SK-N-SH (cell line): ENCODE data around the gene ARIH2. TPM values are rescaled to one million over a fixed set of nuclear protein-coding genes. Genes with fewer than 3 reads are reported as not detected.

Experiments
- CTCF ChIA-PET: fragments of 300-600, 350-600 bp; formaldehyde crosslinking; extraction: SDS; loops from one replicate; lab custom pipeline; 2021; lab: Yijun Ruan, JAX
- POLR2A ChIA-PET: fragments of 350-600 bp; sonication (Branson Sonifier 250); formaldehyde crosslinking; extraction: SDS; loops from one replicate; lab custom pipeline; 2020; ENCODE audit warnings: antibody characterized with exemption, inconsistent platforms; lab: Yijun Ruan, JAX
- DNase-seq: peaks from one replicate; pipeline ENCODE4 v3.0.0; 2012
- H2AFZ ChIP-seq: fragments of 200-600 bp; sonication (generic); 2 replicates; pipeline ENCODE4 v1.8.1; 2016; ENCODE audit warnings: antibody characterized with exemption, mild to moderate bottlenecking, low read depth
- H3F3A ChIP-seq: fragments of 200-600 bp; sonication (generic); replicated peaks from 2 replicates; pipeline ENCODE3; 2016; ENCODE audit warnings: antibody characterized with exemption, mild to moderate bottlenecking; ENCODE audit not compliant: insufficient read depth
- H3K27ac ChIP-seq, 2 experiments: fragments of 200-500 bp in 1 of 2; fragments of 200-600 bp in 1 of 2; sonication (Bioruptor generic) in 1 of 2; sonication (generic), shearing (Covaris generic) in 1 of 2; 2 replicates each; pipeline versions ENCODE4 v1.5.1 to v1.6.1; 2014 to 2016; ENCODE audit warnings: low read depth in 2 of 2, inconsistent platforms in 1 of 2, low read length in 1 of 2, mild to moderate bottlenecking in 1 of 2, mixed read lengths in 1 of 2
- H3K27me3 ChIP-seq: fragments of 200-600 bp; sonication (generic), shearing (Covaris generic); 2 replicates; pipeline ENCODE4 v1.6.1; 2016; ENCODE audit warnings: mixed run types; ENCODE audit not compliant: insufficient read depth
- H3K36me3 ChIP-seq, 2 experiments: fragments of 200-500 bp in 1 of 2; fragments of 200-600 bp in 1 of 2; sonication (Bioruptor generic) in 1 of 2; sonication (generic) in 1 of 2; replicated peaks in 1 of 2; 2 replicates each; pipeline versions ENCODE3 to v1.5.1; 2014 to 2016; ENCODE audit warnings: low read length in 1 of 2, mild to moderate bottlenecking in 1 of 2; ENCODE audit not compliant: insufficient read depth in 2 of 2, control insufficient read depth in 1 of 2
- H3K4me1 ChIP-seq, 2 experiments: fragments of 200-500 bp in 1 of 2; fragments of 200-600 bp in 1 of 2; sonication (Bioruptor generic) in 1 of 2; sonication (generic), shearing (Covaris generic) in 1 of 2; 2 replicates each; pipeline versions ENCODE4 v1.5.1 to v1.6.1; 2014 to 2016; ENCODE audit warnings: low read depth in 1 of 2, low read length in 1 of 2, mixed run types in 1 of 2; ENCODE audit not compliant: insufficient read depth in 2 of 2, control insufficient read depth in 1 of 2
- H3K4me2 ChIP-seq: fragments of 200-600 bp; sonication (generic), shearing (Covaris generic); 2 replicates; pipeline ENCODE4 v1.6.1; 2017; ENCODE audit warnings: mixed run types
- H3K4me3 ChIP-seq, 2 experiments: fragments of 200-500 bp in 1 of 2; fragments of 200-600 bp in 1 of 2; sonication (Bioruptor generic) in 1 of 2; sonication (generic), shearing (Covaris generic) in 1 of 2; 2 replicates each; pipeline versions ENCODE4 v1.5.1 to v1.8.1; 2014 to 2016; ENCODE audit warnings: low read depth in 2 of 2, inconsistent platforms in 1 of 2, low read length in 1 of 2, mild to moderate bottlenecking in 1 of 2, mixed read lengths in 1 of 2, moderate library complexity in 1 of 2
- H3K79me2 ChIP-seq: fragments of 200-600 bp; sonication (generic); 2 replicates; pipeline ENCODE4 v1.8.1; 2017; ENCODE audit warnings: mild to moderate bottlenecking; ENCODE audit not compliant: insufficient read depth
- H3K9ac ChIP-seq: fragments of 200-600 bp; sonication (generic); 2 replicates; pipeline ENCODE4 v1.6.1; 2017; ENCODE audit warnings: mixed run types
- H3K9me2 ChIP-seq: fragments of 200-600 bp; sonication (generic); 2 replicates; pipeline ENCODE4 v1.6.1; 2017; ENCODE audit warnings: mixed run types
- H3K9me3 ChIP-seq: fragments of 200-600 bp; sonication (generic); 2 replicates; pipeline ENCODE4 v1.6.1; 2017; ENCODE audit warnings: mixed run types, mild to moderate bottlenecking, moderate library complexity
- H4K20me1 ChIP-seq: fragments of 200-600 bp; sonication (generic); 2 replicates; pipeline ENCODE4 v1.6.1; 2017; ENCODE audit warnings: mild to moderate bottlenecking, mixed run types; ENCODE audit not compliant: insufficient read depth
- CHD2 ChIP-seq: fragments of 150-350 bp; IDR thresholded peaks from 2 replicates; pipeline ENCODE4 v1.6.1; 2018; ENCODE audit warnings: low read length; ENCODE audit not compliant: partially characterized antibody
- CTCF ChIP-seq: fragments of 200-600 bp; sonication (generic); IDR thresholded peaks from 2 replicates; pipeline ENCODE4 v1.6.1; 2017; ENCODE audit warnings: antibody characterized with exemption, mild to moderate bottlenecking, moderate library complexity
- EP300 ChIP-seq, 2 experiments: IDR thresholded peaks; 2 replicates each; pipeline versions ENCODE4 v1.4.0 to v1.6.1; 2012; ENCODE audit warnings: borderline replicate concordance in 1 of 2, low read depth in 1 of 2, low read length in 1 of 2
- FOXM1 ChIP-seq: IDR thresholded peaks from 2 replicates; pipeline ENCODE4 v1.4.0; 2012; ENCODE audit warnings: low read depth, mild to moderate bottlenecking
- GABPA ChIP-seq: IDR thresholded peaks from 2 replicates; pipeline ENCODE4 v1.4.0; 2012; ENCODE audit warnings: low read depth, mild to moderate bottlenecking
- JUND ChIP-seq: IDR thresholded peaks from 2 replicates; pipeline ENCODE4 v1.4.0; 2012
- MEF2A ChIP-seq: IDR thresholded peaks from 2 replicates; pipeline ENCODE4 v1.4.0; 2012; ENCODE audit warnings: low read depth, borderline replicate concordance
- MXI1 ChIP-seq: IDR thresholded peaks from 2 replicates; pipeline ENCODE4 v1.6.1; 2012; ENCODE audit warnings: mild to moderate bottlenecking, low read depth, low read length, improper control_type of control experiment
- NFIC ChIP-seq: IDR thresholded peaks from 2 replicates; pipeline ENCODE4 v1.4.0; 2012; ENCODE audit warnings: borderline replicate concordance
- NRF1 ChIP-seq: IDR thresholded peaks from 2 replicates; pipeline ENCODE4 v1.6.1; 2012; ENCODE audit warnings: low read depth, mild to moderate bottlenecking, low read length
- PBX3 ChIP-seq: IDR thresholded peaks from 2 replicates; pipeline ENCODE4; 2012
- RCOR1 ChIP-seq: fragments of 150-350 bp; IDR thresholded peaks from 2 replicates; pipeline ENCODE4 v1.6.1; 2017; ENCODE audit warnings: antibody characterized with exemption, low read length
- REST ChIP-seq: IDR thresholded peaks from 2 replicates; pipeline ENCODE4 v1.6.1; 2012; ENCODE audit warnings: mild to moderate bottlenecking, low read depth, low read length, moderate library complexity
- RXRA ChIP-seq: IDR thresholded peaks from 2 replicates; pipeline ENCODE4 v1.4.0; 2012; ENCODE audit warnings: low read depth, mild to moderate bottlenecking, borderline replicate concordance
- SMC3 ChIP-seq: IDR thresholded peaks from 2 replicates; pipeline ENCODE4 v1.6.1; 2012; ENCODE audit warnings: low read depth, low read length, improper control_type of control experiment
- TEAD4 ChIP-seq: IDR thresholded peaks from 2 replicates; pipeline ENCODE4 v1.4.0; 2012; ENCODE audit warnings: mild to moderate bottlenecking, borderline replicate concordance; ENCODE audit not compliant: insufficient read depth
- USF1 ChIP-seq: IDR thresholded peaks from 2 replicates; pipeline ENCODE4 v1.4.0; 2012; ENCODE audit warnings: low read depth, borderline replicate concordance
- WGBS: methylation state at CpG from one replicate; pipeline ENCODE4 v1.1.6; 2017; ENCODE audit warnings: low lambda C conversion rate; 5-methylcytosine and 5-hydroxymethylcytosine counted together
- polyA plus RNA-seq, 3 experiments: library from polyadenylated mRNA; depleted of rRNA; stranded (reverse); fragments of >200 nt; gene quantifications; 2 replicates each; pipeline ENCODE4 v1.2.3, GENCODE V29; 2012
- TF ChIP-seq, protein P1 (sequence below): IDR thresholded peaks from 2 replicates; pipeline ENCODE4 v1.4.0; 2012; ENCODE audit warnings: low read depth

The ARIH2 gene
- polyA plus RNA-seq, 1 of the 3 experiments (the other 2 are of a cell fraction): 69.7 TPM

DNA sequence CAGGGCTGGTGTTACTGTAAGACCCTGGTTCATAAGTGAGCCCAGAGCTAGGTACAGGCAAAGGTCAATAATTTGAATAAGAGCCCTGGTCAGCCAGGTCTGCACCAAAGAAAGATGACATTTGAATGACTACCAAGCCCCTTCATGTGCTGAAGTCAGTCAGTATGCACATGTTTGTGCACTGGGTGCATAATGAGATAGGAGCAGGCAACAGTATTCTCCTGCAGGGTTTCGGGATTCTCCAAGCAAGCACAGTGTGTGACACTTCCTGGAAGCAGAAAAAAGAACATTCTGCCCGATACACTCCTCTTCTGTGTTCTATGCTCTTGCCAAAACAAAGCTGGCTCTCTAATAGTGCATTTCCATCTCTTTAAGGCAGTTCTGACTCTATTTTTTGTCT is 116.0 kb downstream of the ARIH2 start:
- H3K27me3 ChIP-seq: no peaks in the 10 kb centered on the region
- H3K79me2 ChIP-seq: peaks cover 13% of the 10 kb centered on the region
- no peak overlapping the region for H3K27ac ChIP-seq
- H3F3A ChIP-seq: peaks cover 32% of the 10 kb centered on the region
- no peaks in the 10 kb centered on the region; a peak in 1 of 4 replicates for H3K4me1 ChIP-seq
- no peaks in the 10 kb centered on the region for H3K9me2 ChIP-seq
- H3K36me3 ChIP-seq: peaks cover 41 to 65% of the 10 kb centered on the region in 2 experiments
- no peak overlapping the region for H2AFZ ChIP-seq
- H3K4me3 ChIP-seq: no peak overlapping the region
- CTCF ChIA-PET: interaction anchor here (0.7 kb wide), 1 partner anchor 45 kb away, joined by 3 read pairs; the partner anchor contains the start of gene P4HTM
- H3K9me3 ChIP-seq: no peaks in the 10 kb centered on the region
- no peak for TF ChIP-seq RXRA
- no peak for TF ChIP-seq GABPA
- TF ChIP-seq RCOR1: no peak
- no peak for TF ChIP-seq CTCF
- TF ChIP-seq NFIC: no peak
- no peak for TF ChIP-seq MXI1
- no peak for TF ChIP-seq SMC3
- TF ChIP-seq NRF1: no peak
- no peak for TF ChIP-seq CHD2
- TF ChIP-seq USF1: no peak
- TF ChIP-seq, protein P1, sequence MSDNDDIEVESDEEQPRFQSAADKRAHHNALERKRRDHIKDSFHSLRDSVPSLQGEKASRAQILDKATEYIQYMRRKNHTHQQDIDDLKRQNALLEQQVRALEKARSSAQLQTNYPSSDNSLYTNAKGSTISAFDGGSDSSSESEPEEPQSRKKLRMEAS: no peak
- no peak for TF ChIP-seq FOXM1
- no peak for TF ChIP-seq MEF2A
- TF ChIP-seq PBX3: no peak
- no peak for TF ChIP-seq EP300 (IDR thresholded peaks at IDR 0.05; ENCODE audit: borderline replicate concordance in 1 of 2, low read depth in 1 of 2, low read length in 1 of 2)
- TF ChIP-seq JUND: no peak
- POLR2A ChIA-PET: no interaction called here
- no peaks in the 10 kb centered on the region for H4K20me1 ChIP-seq
- DNase-seq: no peak
- H3K9ac ChIP-seq: no peak overlapping the region
- 100% methylated on average over 2 of the region's 2 CpGs for WGBS
- H3K4me2 ChIP-seq: no peak overlapping the region

- ChIA-PET CTCF (no interaction called here), POLR2A (no interaction called here)
- DNase-seq: no peak
- WGBS: 98% methylated on average over 3 of the region's 3 CpGs
- H3K36me3 ChIP-seq: peaks cover 34 to 68% of the 10 kb centered on the region in 2 experiments
- H3K79me2 ChIP-seq: peaks cover 13% of the 10 kb centered on the region
- H3K9me3 ChIP-seq: no peaks in the 10 kb centered on the region
- no peaks in the 10 kb centered on the region for H3K9me2 ChIP-seq
- H3K4me3 ChIP-seq: no peak overlapping the region
- no peak overlapping the region for H3K9ac ChIP-seq
- no peak overlapping the region for H3K27ac ChIP-seq
- no peak overlapping the region for H2AFZ ChIP-seq
- no peaks in the 10 kb centered on the region for H3K27me3 ChIP-seq
- peaks cover 26% of the 10 kb centered on the region for H3F3A ChIP-seq
- H3K4me2 ChIP-seq: no peak overlapping the region
- H3K4me1 ChIP-seq: no peaks in the 10 kb centered on the region
- H4K20me1 ChIP-seq: no peaks in the 10 kb centered on the region
- TF ChIP-seq JUND (no peak), REST (no peak), TEAD4 (no peak)
Measured at GRCh38 chr3:49035281-49035680, 116.6 kb downstream of the ARIH2 start.
